Keratinocyte (primary cell): ENCODE data around the gene SYVN1. TPM values are rescaled to one million over a fixed set of nuclear protein-coding genes. Genes with fewer than 3 reads are reported as not detected.

Experiments
- DNase-seq: peaks from one replicate; pipeline ENCODE4 v3.0.0-alpha.2; 2011; ENCODE audit warnings: low read depth, missing footprints, low spot score
- FAIRE-seq: peaks from 2 replicates; lab custom pipeline; 2011; peaks lifted over from hg19 to GRCh38; lab: Jason Lieb, UNC
- H2AFZ ChIP-seq: 2 replicates; pipeline ENCODE4 v1.6.0; 2012; ENCODE audit warnings: low read length, control low read depth, inconsistent platforms; ENCODE audit not compliant: control insufficient read depth
- H3K27ac ChIP-seq: 2 replicates; pipeline ENCODE4 v1.5.1; 2011; ENCODE audit warnings: low read length; ENCODE audit not compliant: control insufficient read depth, insufficient read depth
- H3K27me3 ChIP-seq: 3 replicates; pipeline ENCODE4 v1.6.0; 2011; ENCODE audit warnings: low read length; ENCODE audit not compliant: control insufficient read depth, insufficient read depth; ENCODE audit errors: extremely low read depth
- H3K36me3 ChIP-seq, 2 experiments: 2 replicates in 1 of 2; 3 replicates in 1 of 2; pipeline ENCODE4 v1.5.1; 2011; ENCODE audit warnings: low read length in 2 of 2, mild to moderate bottlenecking in 1 of 2; ENCODE audit not compliant: control insufficient read depth in 2 of 2, insufficient read depth in 2 of 2; ENCODE audit errors: extremely low read depth in 1 of 2
- H3K4me1 ChIP-seq: 3 replicates; pipeline ENCODE4 v1.5.1; 2011; ENCODE audit warnings: low read length; ENCODE audit not compliant: control insufficient read depth, insufficient read depth; ENCODE audit errors: extremely low read depth
- H3K4me2 ChIP-seq: 3 replicates; pipeline ENCODE4 v1.6.0; 2011; ENCODE audit warnings: low read depth, low read length; ENCODE audit not compliant: control insufficient read depth, insufficient read depth; ENCODE audit errors: extremely low read depth
- H3K4me3 ChIP-seq, 3 experiments: fragments of 200-600 bp in 1 of 3; sonication (generic) in 1 of 3; 2 replicates in 2 of 3; 3 replicates in 1 of 3; pipeline ENCODE4 v1.5.1; 2011 to 2016; ENCODE audit warnings: low read length in 3 of 3, mild to moderate bottlenecking in 3 of 3, control low read depth in 2 of 3, inconsistent platforms in 1 of 3, low read depth in 1 of 3, mixed read lengths in 1 of 3, mixed run types in 1 of 3, moderate library complexity in 1 of 3; ENCODE audit not compliant: control insufficient read depth in 2 of 3, insufficient read depth in 2 of 3; ENCODE audit errors: extremely low read depth in 1 of 3
- H3K79me2 ChIP-seq: 2 replicates; pipeline ENCODE4 v1.6.0; 2012; ENCODE audit warnings: low read length; ENCODE audit not compliant: control insufficient read depth, insufficient read depth
- H3K9ac ChIP-seq: 3 replicates; pipeline ENCODE4 v1.6.0; 2011; ENCODE audit warnings: low read length; ENCODE audit not compliant: control insufficient read depth, insufficient read depth; ENCODE audit errors: extremely low read depth
- H3K9me1 ChIP-seq: 3 replicates; pipeline ENCODE4 v1.6.0; 2011; ENCODE audit warnings: low read length; ENCODE audit not compliant: control insufficient read depth, insufficient read depth; ENCODE audit errors: extremely low read depth
- H3K9me3 ChIP-seq: 2 replicates; pipeline ENCODE4 v1.5.1; 2012; ENCODE audit warnings: low read depth, low read length; ENCODE audit not compliant: control insufficient read depth
- H4K20me1 ChIP-seq: 3 replicates; pipeline ENCODE4 v1.6.0; 2011; ENCODE audit warnings: low read length; ENCODE audit not compliant: control insufficient read depth, insufficient read depth; ENCODE audit errors: extremely low read depth
- EZH2 ChIP-seq: IDR thresholded peaks from one replicate; pipeline ENCODE4 v1.6.1; 2012; ENCODE audit warnings: inconsistent platforms, mild to moderate bottlenecking, low read length, moderate library complexity
- dilution Hi-C: fragments of 300-500 bp; cut with MboI; formaldehyde crosslinking; loops from one replicate; pipeline ENCODE4 v1.7.0; 2020; ENCODE audit warnings: low sequenced_read_pairs; ENCODE audit not compliant: extremely low pct_ligation_motif_present
- polyA plus RNA-seq, 5 experiments: library from polyadenylated mRNA; depleted of rRNA in 3 of 5; stranded (reverse) in 3 of 5; stranded (forward) in 1 of 5; unstranded in 1 of 5; fragments of >200 nt; gene quantifications; 1 replicate in 1 of 5; 2 replicates in 3 of 5; 3 replicates in 1 of 5; pipeline versions ENCODE4 v1.2.1 to v1.2.3, GENCODE V29; 2011 to 2012; ENCODE audit warnings: missing spikeins in 2 of 5, low read depth in 1 of 5, low replicate concordance in 1 of 5
- TF ChIP-seq, protein P1 (sequence below), 3 experiments: IDR thresholded peaks in 1 of 3; conservative IDR thresholded peaks in 1 of 3; optimal IDR thresholded peaks in 1 of 3; 2 replicates in 2 of 3; 3 replicates in 1 of 3; pipeline versions ENCODE3 to v1.5.1; 2011; ENCODE audit warnings: low read length in 3 of 3, mild to moderate bottlenecking in 3 of 3, moderate library complexity in 2 of 3, control low read depth in 1 of 3, inconsistent platforms in 1 of 3; ENCODE audit not compliant: insufficient read depth in 2 of 3; ENCODE audit errors: extremely low read depth in 1 of 3

Gene SYVN1
- polyA plus RNA-seq, 1 donor (not counting 4 experiments of a cell fraction or from before 2014, with no cell fraction given): 10.8 TPM

GRCh38 chr11:65090628-65091027, 43.7 kb downstream of the SYVN1 start:
- no peak for DNase-seq
- dilution Hi-C loops: no loop called here
- H3K9me1 ChIP-seq: no peaks in the 10 kb centered on the region
- no peaks in the 10 kb centered on the region for H3K27me3 ChIP-seq
- H3K79me2 ChIP-seq: peaks cover 2% of the 10 kb centered on the region
- no peak overlapping the region for H3K4me2 ChIP-seq
- H3K9me3 ChIP-seq: no peaks in the 10 kb centered on the region
- peaks cover 19 to 22% of the 10 kb centered on the region in 2 experiments for H3K36me3 ChIP-seq
- H4K20me1 ChIP-seq: no peaks in the 10 kb centered on the region
- no peak for FAIRE-seq
- TF ChIP-seq, protein P1, sequence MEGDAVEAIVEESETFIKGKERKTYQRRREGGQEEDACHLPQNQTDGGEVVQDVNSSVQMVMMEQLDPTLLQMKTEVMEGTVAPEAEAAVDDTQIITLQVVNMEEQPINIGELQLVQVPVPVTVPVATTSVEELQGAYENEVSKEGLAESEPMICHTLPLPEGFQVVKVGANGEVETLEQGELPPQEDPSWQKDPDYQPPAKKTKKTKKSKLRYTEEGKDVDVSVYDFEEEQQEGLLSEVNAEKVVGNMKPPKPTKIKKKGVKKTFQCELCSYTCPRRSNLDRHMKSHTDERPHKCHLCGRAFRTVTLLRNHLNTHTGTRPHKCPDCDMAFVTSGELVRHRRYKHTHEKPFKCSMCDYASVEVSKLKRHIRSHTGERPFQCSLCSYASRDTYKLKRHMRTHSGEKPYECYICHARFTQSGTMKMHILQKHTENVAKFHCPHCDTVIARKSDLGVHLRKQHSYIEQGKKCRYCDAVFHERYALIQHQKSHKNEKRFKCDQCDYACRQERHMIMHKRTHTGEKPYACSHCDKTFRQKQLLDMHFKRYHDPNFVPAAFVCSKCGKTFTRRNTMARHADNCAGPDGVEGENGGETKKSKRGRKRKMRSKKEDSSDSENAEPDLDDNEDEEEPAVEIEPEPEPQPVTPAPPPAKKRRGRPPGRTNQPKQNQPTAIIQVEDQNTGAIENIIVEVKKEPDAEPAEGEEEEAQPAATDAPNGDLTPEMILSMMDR (optimal IDR thresholded peaks at IDR 0.05 in 1 of 3, IDR thresholded peaks at IDR 0.05 in 1 of 3, conservative IDR thresholded peaks at IDR 0.05 in 1 of 3; ENCODE audit: extremely low read depth in 1 of 3, insufficient read depth in 2 of 3, low read length in 3 of 3): no peak
- no peak for TF ChIP-seq EZH2
- no peak overlapping the region for H3K27ac ChIP-seq
- no peak overlapping the region for H3K4me3 ChIP-seq
- H3K4me1 ChIP-seq: peaks cover 3% of the 10 kb centered on the region
- no peak overlapping the region for H2AFZ ChIP-seq
- no peak overlapping the region for H3K9ac ChIP-seq

DNA sequence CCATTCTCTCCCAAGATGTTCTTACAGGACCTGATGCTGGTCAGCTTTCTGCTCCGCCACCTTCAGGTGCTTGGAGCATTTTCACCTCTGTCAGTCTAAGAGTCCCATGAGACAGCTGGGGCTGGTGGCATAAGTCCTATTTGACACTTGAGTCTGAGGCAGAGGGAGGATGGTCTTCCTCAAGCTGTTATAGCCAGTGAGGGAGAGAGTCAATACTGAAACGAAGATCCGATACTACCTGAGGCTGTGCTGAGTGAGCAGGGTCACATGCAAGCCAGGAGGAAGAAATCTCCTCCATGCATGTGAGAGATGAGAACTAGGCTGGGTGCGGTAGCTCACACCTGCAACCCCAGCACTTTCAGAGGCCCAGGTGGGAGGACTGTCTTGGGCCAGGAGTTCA, 44.7 kb downstream of the SYVN1 start:
- Histone ChIP-seq H2AFZ (no peak overlapping the region), H3K9ac (no peak overlapping the region), H3K79me2 (peaks cover 12% of the 10 kb centered on the region), H3K27ac (no peak overlapping the region), H3K4me1 (peaks cover 7% of the 10 kb centered on the region), H3K27me3 (no peaks in the 10 kb centered on the region), H3K4me2 (no peak overlapping the region), H3K36me3 (peaks cover 19 to 28% of the 10 kb centered on the region in 2 experiments), H3K9me3 (no peaks in the 10 kb centered on the region), H3K4me3 (no peak overlapping the region), H3K9me1 (no peaks in the 10 kb centered on the region), H4K20me1 (no peaks in the 10 kb centered on the region)
- FAIRE-seq: no peak
- dilution Hi-C loops: no loop called here
- no peak for TF ChIP-seq EZH2
- TF ChIP-seq, protein P1 (optimal IDR thresholded peaks at IDR 0.05 in 1 of 3, IDR thresholded peaks at IDR 0.05 in 1 of 3, conservative IDR thresholded peaks at IDR 0.05 in 1 of 3; ENCODE audit: extremely low read depth in 1 of 3, insufficient read depth in 2 of 3, low read length in 3 of 3): no peak
- no peak for DNase-seq
